GM12891 (cell line): ENCODE data around the gene CCDC51.

Experiments
- POLR2A ChIP-seq: IDR thresholded peaks from 2 replicates; pipeline ENCODE4 v1.6.1; 2011; ENCODE audit warnings: low read depth, low read length, control low read depth
- POLR2AphosphoS5 ChIP-seq: IDR thresholded peaks from 2 replicates; pipeline ENCODE4 v1.6.1; 2011; ENCODE audit warnings: low read depth, low read length, control low read depth
- SPI1 ChIP-seq: IDR thresholded peaks from 2 replicates; pipeline ENCODE4 v1.6.1; 2011; ENCODE audit warnings: low read depth, low read length, control low read depth
- TAF1 ChIP-seq: IDR thresholded peaks from 2 replicates; pipeline ENCODE4 v1.6.1; 2011; ENCODE audit warnings: low read depth, low read length, control low read depth

GRCh38 chr3:48408823-48409281 lies 31.1 kb downstream of the CCDC51 start:
- no peak for TF ChIP-seq POLR2AphosphoS5
- no peak for TF ChIP-seq POLR2A
- TF ChIP-seq TAF1: no peak
- no peak for TF ChIP-seq SPI1
